Activated naive CD4-positive, alpha-beta T cell treated with anti-CD3 and anti-CD28 coated beads for 36 hours (primary cell): ENCODE measurements around the gene MPND. TPM values are rescaled to one million over a fixed set of nuclear protein-coding genes. Genes with fewer than 3 reads are reported as not detected.

Source experiments
- CTCF ChIA-PET: fragments of 350-600 bp; sonication (Branson Sonifier 250); formaldehyde crosslinking; loops from one replicate; lab custom pipeline; 2021; ENCODE audit warnings: antibody characterized with exemption; lab: Charles Lee
- DNase-seq: peaks from one replicate; pipeline ENCODE4 v3.0.0-alpha.2; 2020
- H3K27ac Mint-ChIP-seq: one replicate; pipeline ENCODE4 v1.8.0; 2021; ENCODE audit warnings: mild to moderate bottlenecking, mixed read lengths
- H3K27me3 Mint-ChIP-seq: one replicate; pipeline ENCODE4 v1.8.0; 2021; ENCODE audit warnings: low read depth, mixed read lengths
- H3K36me3 Mint-ChIP-seq: one replicate; pipeline ENCODE4 v1.8.0; 2021; ENCODE audit warnings: low read depth, mixed read lengths
- H3K4me1 Mint-ChIP-seq: one replicate; pipeline ENCODE4 v1.8.0; 2021; ENCODE audit warnings: low read depth, mixed read lengths
- H3K4me3 Mint-ChIP-seq: one replicate; pipeline ENCODE4 v1.8.0; 2021; ENCODE audit warnings: mild to moderate bottlenecking, moderate library complexity, mixed read lengths
- H3K9me3 Mint-ChIP-seq: one replicate; pipeline ENCODE4 v1.8.0; 2021; ENCODE audit warnings: mixed read lengths
- intact Hi-C: fragments of 100-400 bp; cut with micrococcal nuclease; formaldehyde crosslinking; loops from one replicate; pipeline ENCODE4 v1.15.1; 2023
- total RNA-seq, 2 experiments: library from RNA; stranded (reverse); gene quantifications; one replicate each; pipeline ENCODE4 v1.2.3, GENCODE V29; 2021

The MPND gene
- total RNA-seq, 2 experiments from 2014 or later = 16.3 to 18.6 TPM

DNA sequence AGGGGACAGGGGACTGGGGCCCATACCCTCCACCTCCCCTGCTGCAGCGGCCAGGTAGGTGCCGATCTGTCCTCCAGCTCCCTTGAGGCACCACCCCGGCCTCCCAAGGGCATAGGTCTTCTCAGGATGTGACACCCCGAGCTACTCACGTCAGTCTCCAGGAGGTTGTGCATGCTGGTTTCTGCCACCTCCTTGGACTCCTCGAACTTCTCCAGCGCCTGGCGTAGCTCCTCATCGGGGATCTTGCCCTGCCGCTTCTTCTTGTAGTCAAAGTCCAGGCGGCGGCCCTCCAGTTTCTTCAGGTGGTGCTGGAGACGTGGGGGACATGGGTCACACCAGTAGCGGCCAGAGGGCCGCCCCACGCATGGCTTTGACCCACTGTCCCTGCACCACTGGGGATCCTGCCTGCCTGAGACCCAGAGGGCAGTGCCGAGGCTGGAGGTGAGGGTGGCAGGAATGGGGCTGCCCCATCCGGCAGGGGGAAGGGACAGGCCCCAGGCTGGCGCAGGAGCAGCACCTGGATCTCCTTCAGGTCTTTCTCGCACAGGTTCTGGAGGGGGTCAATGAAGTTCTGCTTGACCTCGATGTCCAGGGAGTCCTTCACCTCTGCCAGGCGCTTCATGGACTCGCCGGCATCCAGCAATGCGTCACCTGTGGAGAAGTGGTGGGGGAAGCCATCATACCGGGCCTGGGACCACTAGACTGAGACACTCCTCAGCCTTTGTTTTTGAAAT is 20.4 kb downstream of the MPND start:
- intact Hi-C loops = no loop called here
- Mint-ChIP-seq H3K4me1 (peaks cover 10% of the 10 kb centered on the region), H3K4me3 (no peak overlapping the region), H3K27ac (peak overlapping the region; percentile 41), H3K27me3 (no peaks in the 10 kb centered on the region), H3K36me3 (peaks cover 2% of the 10 kb centered on the region), H3K9me3 (no peaks in the 10 kb centered on the region)
- DNase-seq = no peak
- CTCF ChIA-PET = interaction anchor here (0.6 to 1.2 kb wide), 2 partner anchors 11 to 37 kb away, joined by 3 to 4 read pairs; partner anchors contain the start of gene SH3GL1

GRCh38 chr19:4365341-4365740 is 22.0 kb downstream of the MPND start:
- H3K36me3 Mint-ChIP-seq = peaks cover 2% of the 10 kb centered on the region
- peaks cover 24% of the 10 kb centered on the region for H3K4me1 Mint-ChIP-seq
- H3K27me3 Mint-ChIP-seq = no peaks in the 10 kb centered on the region
- no peaks in the 10 kb centered on the region for H3K9me3 Mint-ChIP-seq
- no peak overlapping the region for H3K27ac Mint-ChIP-seq
- no peak overlapping the region for H3K4me3 Mint-ChIP-seq
- intact Hi-C loops = no loop called here
- no peak for DNase-seq
- CTCF ChIA-PET = interaction anchor here (1.3 to 1.8 kb wide), 2 partner anchors 12 to 13 kb away, joined by 3 to 7 read pairs; no protein-coding TSS in a partner anchor

- intact Hi-C loops = no loop called here
- CTCF ChIA-PET = interaction anchor here (1.3 to 1.8 kb wide), 2 partner anchors 11 to 13 kb away, joined by 3 to 7 read pairs; no protein-coding TSS in a partner anchor
- Mint-ChIP-seq H3K4me3 (no peak overlapping the region), H3K27ac (no peak overlapping the region), H3K4me1 (peaks cover 31% of the 10 kb centered on the region), H3K36me3 (peaks cover 2% of the 10 kb centered on the region), H3K9me3 (no peaks in the 10 kb centered on the region), H3K27me3 (no peaks in the 10 kb centered on the region)
- DNase-seq = no peak
Measured at GRCh38 chr19:4365791-4366665, 22.7 kb downstream of the MPND start.

GRCh38 chr19:4366666-4367335 is 23.4 kb downstream of the MPND start:
- intact Hi-C loops = no loop called here
- Mint-ChIP-seq H3K36me3 (peaks cover 2% of the 10 kb centered on the region), H3K4me3 (no peak overlapping the region), H3K27me3 (no peaks in the 10 kb centered on the region), H3K27ac (peak overlapping the region; percentile 75), H3K4me1 (peaks cover 34% of the 10 kb centered on the region), H3K9me3 (no peaks in the 10 kb centered on the region)
- DNase-seq = no peak
- CTCF ChIA-PET = interaction anchor here (1.8 kb wide), 1 partner anchor 14 kb away, joined by 7 read pairs; no protein-coding TSS in a partner anchor

GRCh38 chr19:4367336-4367723 is 24.0 kb downstream of the MPND start:
- intact Hi-C loops = no loop called here
- peaks cover 36% of the 10 kb centered on the region for H3K4me1 Mint-ChIP-seq
- no peaks in the 10 kb centered on the region for H3K9me3 Mint-ChIP-seq
- H3K4me3 Mint-ChIP-seq = no peak overlapping the region
- peak overlapping the region; percentile 75 for H3K27ac Mint-ChIP-seq
- no peaks in the 10 kb centered on the region for H3K27me3 Mint-ChIP-seq
- no peak for DNase-seq
- H3K36me3 Mint-ChIP-seq = peaks cover 2% of the 10 kb centered on the region
- CTCF ChIA-PET = interaction anchor here (0.6 kb wide), 1 partner anchor 91 kb away, joined by 4 read pairs; no protein-coding TSS in a partner anchor

DNA sequence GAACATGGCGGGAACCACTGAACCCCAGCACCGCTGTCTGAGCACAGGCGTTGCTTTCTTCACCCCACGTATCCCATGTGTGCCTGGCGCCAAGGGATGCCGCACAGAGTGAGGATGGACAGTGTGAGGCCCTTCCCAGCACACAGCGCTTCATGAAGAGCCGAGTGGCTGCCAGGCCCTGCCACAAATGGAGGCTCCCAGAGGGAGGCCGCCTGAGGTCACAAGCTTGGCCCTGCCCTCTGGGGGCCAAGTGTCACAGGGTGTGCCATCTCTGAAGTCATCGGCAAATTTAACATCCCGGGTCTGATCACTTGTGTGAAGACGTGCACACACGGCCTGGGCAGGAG is 24.4 kb downstream of the MPND start:
- H3K4me3 Mint-ChIP-seq = no peak overlapping the region
- peaks cover 2% of the 10 kb centered on the region for H3K36me3 Mint-ChIP-seq
- H3K27ac Mint-ChIP-seq = peak overlapping the region; percentile 75
- H3K9me3 Mint-ChIP-seq = no peaks in the 10 kb centered on the region
- no peak for DNase-seq
- intact Hi-C loops = no loop called here
- CTCF ChIA-PET = interaction anchor here (0.6 to 1.3 kb wide), 2 partner anchors 15 to 91 kb away, joined by 4 to 6 read pairs; no protein-coding TSS in a partner anchor
- no peaks in the 10 kb centered on the region for H3K27me3 Mint-ChIP-seq
- H3K4me1 Mint-ChIP-seq = peaks cover 36% of the 10 kb centered on the region

GRCh38 chr19:4368128-4368820 is 24.9 kb downstream of the MPND start:
- Mint-ChIP-seq H3K36me3 (no peaks in the 10 kb centered on the region), H3K4me1 (peaks cover 38% of the 10 kb centered on the region), H3K27me3 (no peaks in the 10 kb centered on the region), H3K4me3 (peak overlapping the region; percentile 78), H3K27ac (peak overlapping the region; percentile 96), H3K9me3 (no peaks in the 10 kb centered on the region)
- intact Hi-C loops = no loop called here
- CTCF ChIA-PET = interaction anchor here (1.0 to 1.3 kb wide), 2 partner anchors 15 to 32 kb away, joined by 6 to 7 read pairs; partner anchors contain the start of gene SH3GL1
- peak; percentile 38 for DNase-seq

DNA sequence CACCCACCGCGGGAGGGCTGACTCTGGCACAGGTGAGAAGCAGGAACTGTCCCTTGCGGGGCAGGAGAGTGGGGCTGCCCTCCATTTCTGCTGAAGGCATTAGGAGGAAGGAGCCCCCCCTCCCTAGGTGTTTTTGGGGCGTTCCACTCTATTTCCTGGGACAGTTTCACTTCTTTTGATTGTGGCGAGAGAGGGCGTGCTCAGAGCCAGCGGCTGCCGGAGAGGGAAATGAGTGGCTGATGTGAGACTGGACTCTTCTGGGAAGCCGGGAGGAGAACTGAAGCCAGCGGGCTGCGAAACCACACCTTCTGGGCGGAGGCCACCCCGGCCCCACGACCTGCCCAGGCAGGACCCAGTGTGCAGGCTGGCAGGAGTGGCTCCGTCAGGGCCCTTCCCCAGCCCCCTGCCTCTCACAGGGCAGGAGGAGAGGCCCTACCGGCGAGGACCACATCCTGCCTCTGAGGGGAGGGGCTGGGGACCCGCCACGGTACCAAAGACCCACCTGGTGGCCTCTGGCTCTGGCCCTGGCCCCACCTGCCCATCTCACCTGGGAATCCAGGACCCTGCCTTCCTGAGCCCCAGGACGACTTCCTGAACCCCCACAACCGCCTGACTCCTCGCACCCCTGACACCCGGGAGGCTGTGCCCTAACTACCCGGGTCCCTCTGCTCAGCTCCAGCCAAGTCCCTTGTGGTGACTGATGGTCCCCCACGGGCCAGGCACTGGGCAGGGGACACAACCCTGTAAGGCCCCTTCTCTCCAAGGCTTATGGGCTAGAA is 25.9 kb downstream of the MPND start:
- H3K36me3 Mint-ChIP-seq = no peaks in the 10 kb centered on the region
- intact Hi-C loops = loop anchor here (1.0 kb wide), 3 partner anchors 10 to 31 kb away; partner anchors contain the start of gene SH3GL1
- peak overlapping the region; percentile 78 for H3K4me3 Mint-ChIP-seq
- no peaks in the 10 kb centered on the region for H3K27me3 Mint-ChIP-seq
- DNase-seq = peak; percentile 93
- H3K9me3 Mint-ChIP-seq = no peaks in the 10 kb centered on the region
- CTCF ChIA-PET = interaction anchor here (0.6 to 1.6 kb wide), 12 partner anchors 10 to 440 kb away, joined by 3 to 7 read pairs (median 4); partner anchors contain the start of genes SH3GL1 and TMIGD2
- H3K4me1 Mint-ChIP-seq = peaks cover 43% of the 10 kb centered on the region
- H3K27ac Mint-ChIP-seq = peak overlapping the region; percentile 96

GRCh38 chr19:4369888-4370260 is 26.5 kb downstream of the MPND start:
- CTCF ChIA-PET = interaction anchor here (0.6 to 1.6 kb wide), 12 partner anchors 9 to 439 kb away, joined by 3 to 7 read pairs (median 4); partner anchors contain the start of genes CHAF1A, SH3GL1 and TMIGD2
- Mint-ChIP-seq H3K9me3 (no peaks in the 10 kb centered on the region), H3K4me3 (peak overlapping the region; percentile 78), H3K27me3 (no peaks in the 10 kb centered on the region), H3K36me3 (no peaks in the 10 kb centered on the region), H3K27ac (peak overlapping the region; percentile 96), H3K4me1 (peaks cover 43% of the 10 kb centered on the region)
- peak; percentile 81 for DNase-seq
- intact Hi-C loops = loop anchor here (1.0 kb wide), 3 partner anchors 9 to 30 kb away; partner anchors contain the start of gene SH3GL1

GRCh38 chr19:4370418-4371041 is 27.2 kb downstream of the MPND start:
- H3K9me3 Mint-ChIP-seq = no peaks in the 10 kb centered on the region
- no peaks in the 10 kb centered on the region for H3K36me3 Mint-ChIP-seq
- H3K4me3 Mint-ChIP-seq = peak overlapping the region; percentile 15
- H3K27ac Mint-ChIP-seq = peak overlapping the region; percentile 75
- intact Hi-C loops = no loop called here
- peaks cover 44% of the 10 kb centered on the region for H3K4me1 Mint-ChIP-seq
- CTCF ChIA-PET = interaction anchor here (0.6 to 1.6 kb wide), 11 partner anchors 9 to 69 kb away, joined by 3 to 7 read pairs (median 4); partner anchors contain the start of genes CHAF1A, SH3GL1 and TMIGD2
- DNase-seq = no peak
- no peaks in the 10 kb centered on the region for H3K27me3 Mint-ChIP-seq
